H9 (cell line): Measurements from ENCODE around the gene SGCB. TPM values are rescaled to one million over a fixed set of nuclear protein-coding genes. Genes with fewer than 3 reads are reported as not detected.

Source experiments
- DNase-seq: peaks from one replicate; pipeline ENCODE4 v3.0.0-alpha.2; 2017
- H2AFZ ChIP-seq: one replicate; pipeline ENCODE4 v1.6.1; 2013; ENCODE audit warnings: mild to moderate bottlenecking, low read length, control low read depth, moderate library complexity
- H2AK5ac ChIP-seq: 2 replicates; pipeline ENCODE4 v1.6.1; 2013; ENCODE audit warnings: low read length, control low read depth, mixed read lengths; ENCODE audit not compliant: insufficient read length
- H2BK120ac ChIP-seq: one replicate; pipeline ENCODE4 v1.6.1; 2013; ENCODE audit warnings: low read depth, mild to moderate bottlenecking, low read length, control low read depth, inconsistent platforms; ENCODE audit not compliant: poor library complexity, severe bottlenecking
- H2BK12ac ChIP-seq: 2 replicates; pipeline ENCODE4 v1.6.1; 2013; ENCODE audit warnings: low read length, control low read depth, mixed read lengths, low read depth; ENCODE audit not compliant: insufficient read length
- H2BK15ac ChIP-seq: 2 replicates; pipeline ENCODE4 v1.6.1; 2013; ENCODE audit warnings: low read depth, low read length, control low read depth
- H2BK20ac ChIP-seq: one replicate; pipeline ENCODE4 v1.6.1; 2013; ENCODE audit warnings: low read depth, mild to moderate bottlenecking, low read length, control low read depth, inconsistent platforms; ENCODE audit not compliant: poor library complexity, severe bottlenecking
- H2BK5ac ChIP-seq: 2 replicates; pipeline ENCODE4 v1.6.1; 2013; ENCODE audit warnings: low read length, control low read depth, mixed read lengths; ENCODE audit not compliant: insufficient read length
- H3K14ac ChIP-seq: 2 replicates; pipeline ENCODE4 v1.6.1; 2013; ENCODE audit warnings: low read length, control low read depth; ENCODE audit not compliant: insufficient read depth
- H3K18ac ChIP-seq: 2 replicates; pipeline ENCODE4 v1.6.1; 2013; ENCODE audit warnings: low read depth, mild to moderate bottlenecking, mixed read lengths, low read length, control low read depth; ENCODE audit not compliant: insufficient read length
- H3K23ac ChIP-seq: 2 replicates; pipeline ENCODE4 v1.6.1; 2013; ENCODE audit warnings: low read length, control low read depth, mixed read lengths, low read depth; ENCODE audit not compliant: insufficient read length
- H3K23me2 ChIP-seq: 2 replicates; pipeline ENCODE4 v1.6.1; 2013; ENCODE audit warnings: low read depth, mild to moderate bottlenecking, mixed read lengths, low read length, control low read depth; ENCODE audit not compliant: insufficient read length, poor library complexity, severe bottlenecking
- H3K27ac ChIP-seq: 2 replicates; pipeline ENCODE4 v1.5.1; 2013; ENCODE audit warnings: low read length, control low read depth, mixed read lengths, low read depth; ENCODE audit not compliant: insufficient read length
- H3K27me3 ChIP-seq: 2 replicates; pipeline ENCODE4 v1.6.1; 2013; ENCODE audit warnings: low read length, control low read depth, inconsistent platforms; ENCODE audit not compliant: insufficient read depth
- H3K4ac ChIP-seq: 2 replicates; pipeline ENCODE4 v1.6.1; 2013; ENCODE audit warnings: low read depth, mild to moderate bottlenecking, control low read depth, inconsistent platforms, low read length, moderate library complexity
- H3K4me1 ChIP-seq: 2 replicates; pipeline ENCODE4 v1.6.1; 2013; ENCODE audit warnings: low read length, control low read depth, inconsistent platforms; ENCODE audit not compliant: insufficient read depth
- H3K4me2 ChIP-seq: 2 replicates; pipeline ENCODE4 v1.6.1; 2013; ENCODE audit warnings: low read length, control low read depth, mixed read lengths; ENCODE audit not compliant: insufficient read length, insufficient read depth
- H3K56ac ChIP-seq: 2 replicates; pipeline ENCODE4 v1.6.1; 2013; ENCODE audit warnings: low read depth, mild to moderate bottlenecking, mixed read lengths, low read length, control low read depth; ENCODE audit not compliant: insufficient read length
- H3K79me1 ChIP-seq: 2 replicates; pipeline ENCODE4 v1.6.1; 2013; ENCODE audit warnings: low read depth, mild to moderate bottlenecking, moderate library complexity, low read length, control low read depth, inconsistent platforms; ENCODE audit not compliant: insufficient read depth, poor library complexity, severe bottlenecking
- H3K79me2 ChIP-seq: 2 replicates; pipeline ENCODE4 v1.6.1; 2013; ENCODE audit warnings: low read length, control low read depth, inconsistent platforms; ENCODE audit not compliant: insufficient read depth
- H3K9ac ChIP-seq: 2 replicates; pipeline ENCODE4 v1.6.1; 2013; ENCODE audit warnings: low read length, control low read depth, mixed read lengths; ENCODE audit not compliant: insufficient read length; ENCODE audit errors: extremely low read depth
- H3K9me3 ChIP-seq: one replicate; pipeline ENCODE4 v1.6.1; 2013; ENCODE audit warnings: low read depth, low read length, inconsistent platforms; ENCODE audit not compliant: control insufficient read depth
- H3T11ph ChIP-seq: one replicate; pipeline ENCODE4 v1.6.1; 2013; ENCODE audit warnings: mild to moderate bottlenecking, low read length, control low read depth, inconsistent platforms
- H4K20me1 ChIP-seq: one replicate; pipeline ENCODE4 v1.6.1; 2013; ENCODE audit not compliant: control insufficient read depth, insufficient read length, insufficient read depth
- H4K5ac ChIP-seq: 2 replicates; pipeline ENCODE4 v1.6.1; 2013; ENCODE audit warnings: low read depth, mild to moderate bottlenecking, mixed read lengths, low read length, control low read depth; ENCODE audit not compliant: insufficient read length
- H4K8ac ChIP-seq: replicated peaks from 2 replicates; pipeline ENCODE4 v1.6.1; 2013; ENCODE audit warnings: low read length, control low read depth, mixed read lengths, low read depth; ENCODE audit not compliant: insufficient read length
- H4K91ac ChIP-seq: 2 replicates; pipeline ENCODE4 v1.6.1; 2013; ENCODE audit warnings: low read depth, mild to moderate bottlenecking, moderate library complexity, mixed read lengths, low read length, control low read depth; ENCODE audit not compliant: insufficient read length
- H3K27ac Mint-ChIP-seq, 3 experiments: 2 replicates in 2 of 3; 3 replicates in 1 of 3; pipeline ENCODE4 v1.8.0; 2020 to 2021; ENCODE audit warnings: mixed read lengths in 3 of 3, mild to moderate bottlenecking in 1 of 3, moderate library complexity in 1 of 3
- H3K27me3 Mint-ChIP-seq: 2 replicates; pipeline ENCODE4 v1.8.0; 2021; ENCODE audit warnings: low read depth, mild to moderate bottlenecking, moderate library complexity, mixed read lengths
- H3K36me3 Mint-ChIP-seq, 3 experiments: 2 replicates in 2 of 3; 3 replicates in 1 of 3; pipeline ENCODE4 v1.8.0; 2020 to 2021; ENCODE audit warnings: low read depth in 3 of 3, mixed read lengths in 3 of 3; ENCODE audit not compliant: insufficient read depth in 1 of 3
- H3K4me1 Mint-ChIP-seq, 2 experiments: 2 replicates each; pipeline ENCODE4 v1.8.0; 2020; ENCODE audit warnings: mixed read lengths in 2 of 2
- H3K4me3 Mint-ChIP-seq, 2 experiments: 2 replicates in 1 of 2; 3 replicates in 1 of 2; pipeline ENCODE4 v1.8.0; 2020 to 2021; ENCODE audit warnings: mild to moderate bottlenecking in 2 of 2, mixed read lengths in 2 of 2, moderate library complexity in 1 of 2
- H3K9me3 Mint-ChIP-seq, 2 experiments: 2 replicates in 1 of 2; 3 replicates in 1 of 2; pipeline ENCODE4 v1.8.0; 2020; ENCODE audit warnings: mild to moderate bottlenecking in 2 of 2, mixed read lengths in 2 of 2, moderate library complexity in 1 of 2
- CTCF ChIP-seq: fragments of 200-600 bp; sonication (generic); conservative IDR thresholded peaks from 3 replicates; pipeline ENCODE4 v1.8.0; 2021; ENCODE audit warnings: antibody characterized with exemption, mild to moderate bottlenecking
- WGBS: extraction: QIAGEN DNeasy Blood & Tissue Kit; methylation state at CpG from one replicate; pipeline ENCODE4 v1.1.7; 2013; ENCODE audit warnings: missing lambda C conversion rate, low lambda C conversion rate, mixed read lengths; ENCODE audit not compliant: insufficient read length; ENCODE audit errors: extremely low coverage; 5-methylcytosine and 5-hydroxymethylcytosine counted together
- total RNA-seq: library from RNA; stranded (reverse); gene quantifications from 2 replicates; pipeline ENCODE4 v1.2.1, GENCODE V29; 2021

Gene SGCB
- total RNA-seq, 1 experiment from 2014 or later, result 32.3 TPM

DNA sequence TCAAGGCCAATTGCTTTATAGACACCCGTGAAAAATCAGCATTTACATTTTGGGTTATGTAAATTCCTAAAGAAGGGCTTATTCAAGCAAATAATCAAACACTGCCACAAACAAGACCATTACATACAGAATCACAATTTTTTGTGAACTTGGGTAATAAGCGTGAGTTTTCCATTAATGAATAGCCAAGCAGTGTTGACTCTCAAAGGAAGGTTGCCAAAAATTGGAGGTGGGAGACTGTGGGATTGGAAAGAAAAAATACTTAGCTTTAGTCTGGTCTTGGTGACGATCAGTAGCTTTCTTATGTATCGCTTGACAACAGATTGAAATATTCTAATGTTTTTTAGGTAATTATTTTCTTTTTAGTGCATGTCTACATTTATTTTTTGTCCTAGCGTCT lies 38.8 kb downstream of the SGCB start:
- H3T11ph ChIP-seq, result no peak overlapping the region
- no peak overlapping the region for H2AK5ac ChIP-seq
- H2BK15ac ChIP-seq, result no peak overlapping the region
- no peaks in the 10 kb centered on the region for H4K20me1 ChIP-seq
- H4K91ac ChIP-seq, result no peak overlapping the region
- Mint-ChIP-seq H3K36me3 (no peaks in the 10 kb centered on the region; a peak in 1 of 7 replicates), H3K4me3 (no peak overlapping the region), H3K9me3 (no peaks in the 10 kb centered on the region), H3K27me3 (no peaks in the 10 kb centered on the region; the same call in 1 of the 2 replicates), H3K4me1 (peaks cover 12 to 13% of the 10 kb centered on the region in 2 experiments), H3K27ac (no peak overlapping the region)
- H2BK120ac ChIP-seq, result no peak overlapping the region
- no peaks in the 10 kb centered on the region for H3K27me3 ChIP-seq
- H3K14ac ChIP-seq, result no peak overlapping the region
- no peaks in the 10 kb centered on the region for H3K9me3 ChIP-seq
- no peaks in the 10 kb centered on the region for H3K4me1 ChIP-seq
- WGBS, result no CpG with 5 or more reads among the region's 5 CpGs
- H2BK5ac ChIP-seq, result no peak overlapping the region
- H3K18ac ChIP-seq, result no peak overlapping the region
- no peaks in the 10 kb centered on the region for H3K79me2 ChIP-seq
- H3K27ac ChIP-seq, result no peak overlapping the region
- no peak overlapping the region for H3K4me2 ChIP-seq
- no peak overlapping the region for H4K8ac ChIP-seq
- H3K23ac ChIP-seq, result no peak overlapping the region
- H3K9ac ChIP-seq, result no peak overlapping the region
- no peaks in the 10 kb centered on the region for H3K23me2 ChIP-seq
- TF ChIP-seq CTCF, result no peak
- no peak for DNase-seq
- H2AFZ ChIP-seq, result no peak overlapping the region
- H2BK20ac ChIP-seq, result no peak overlapping the region
- H2BK12ac ChIP-seq, result no peak overlapping the region
- H3K56ac ChIP-seq, result no peak overlapping the region
- H3K4ac ChIP-seq, result no peak overlapping the region
- no peaks in the 10 kb centered on the region for H3K79me1 ChIP-seq
- no peak overlapping the region for H4K5ac ChIP-seq
